Upper lobe of left lung (tissue), 6 donors: ENCODE data around the gene VAV3. TPM values are rescaled to one million over a fixed set of nuclear protein-coding genes. Genes with fewer than 3 reads are reported as not detected.
"Not testable (repeated sequence)": the region's sequence is repeated elsewhere in the genome, so short reads cannot be mapped to it uniquely, and the experiment has no call there.

Source experiments
- ATAC-seq, 2 donors: fragments of 200-7000 bp; cut with Tn5 transposase; one replicate each; pipeline ENCODE4 v1.9.1; 2022; ENCODE audit warnings: mild to moderate bottlenecking in 2 of 2, moderate library complexity in 2 of 2; ENCODE audit not compliant: low FRiP score in 2 of 2
- DNase-seq, 2 donors: peaks; one replicate each; pipeline ENCODE4 v3.0.0-alpha.2; 2019 to 2020
- H3K27ac ChIP-seq, 4 donors: fragments of 200-600 bp; sonication (generic); one replicate each; pipeline ENCODE4 v1.5.1; 2016 to 2019
- H3K27me3 ChIP-seq, 4 donors: fragments of 200-600 bp; sonication (generic); one replicate each; pipeline ENCODE4 v1.5.1; 2017 to 2019
- H3K36me3 ChIP-seq, 4 donors: fragments of 200-600 bp; sonication (generic); one replicate each; pipeline ENCODE4 v1.5.1; 2016 to 2019
- H3K4me1 ChIP-seq, 4 donors: fragments of 200-600 bp; sonication (generic); one replicate each; pipeline ENCODE4 v1.5.1; 2018 to 2019
- H3K4me3 ChIP-seq, 4 donors: fragments of 200-600 bp; sonication (generic); one replicate each; pipeline ENCODE4 v1.5.1; 2017 to 2019; ENCODE audit warnings: mild to moderate bottlenecking in 2 of 4, moderate library complexity in 1 of 4
- H3K9me3 ChIP-seq, 4 donors: fragments of 200-600 bp; sonication (generic); one replicate each; pipeline ENCODE4 v1.5.1; 2018 to 2019
- CTCF ChIP-seq, 6 experiments: fragments of 450-650 bp in 4 of 6; fragments of 200-600 bp in 2 of 6; sonication (generic) in 2 of 6; IDR thresholded peaks; one replicate each; pipeline ENCODE4 v1.5.1; 2016 to 2019; ENCODE audit warnings: antibody characterized with exemption in 6 of 6
- EP300 ChIP-seq, 4 donors: sonication (generic); formaldehyde crosslinking; IDR thresholded peaks; one replicate each; pipeline ENCODE4 v1.5.1; 2017; ENCODE audit warnings: antibody characterized with exemption in 4 of 4, control low read depth in 2 of 4
- POLR2A ChIP-seq, 4 donors: fragments of 450-650 bp; IDR thresholded peaks; one replicate each; pipeline ENCODE4 v1.5.1; 2016 to 2017; ENCODE audit warnings: antibody characterized with exemption in 4 of 4, mild to moderate bottlenecking in 2 of 4
- POLR2AphosphoS5 ChIP-seq, 2 donors: sonication (generic); formaldehyde crosslinking; IDR thresholded peaks; one replicate each; pipeline ENCODE4 v1.5.1; 2017; ENCODE audit warnings: antibody characterized with exemption in 2 of 2
- WGBS, 2 donors: methylation state at CpG; one replicate each; pipeline ENCODE4 v1.1.5; 2017 to 2018; 5-methylcytosine and 5-hydroxymethylcytosine counted together
- total RNA-seq, 6 donors: library from RNA; depleted of rRNA in 4 of 6; stranded (reverse); fragments of >200 nt in 4 of 6; gene quantifications; one replicate each; pipeline versions ENCODE4 v1.1.0 to v1.2.1, GENCODE V29; 2016 to 2021
- donor health status: DM: no; HTN: no; CAD: no; lungs with moderate emphysema.
- donor health status: DM: no; HTN: yes; CAD: no; lungs with severe emphysema.

Gene VAV3
- total RNA-seq, 6 donors from 2014 or later, result 5.9 to 13.6 (median 7.8) TPM

GRCh38 chr1:108009603-108010195 lies 44.7 kb upstream of the VAV3 start:
- Histone ChIP-seq H3K27me3 (no peaks in the 10 kb centered on the region), H3K4me1 (no peaks in the 10 kb centered on the region), H3K4me3 (no peak overlapping the region), H3K36me3 (no peaks in the 10 kb centered on the region), H3K27ac (no peak overlapping the region), H3K9me3 (no peaks in the 10 kb centered on the region)
- TF ChIP-seq EP300 (IDR thresholded peaks at IDR 0.05), result no peak
- no peak for TF ChIP-seq POLR2A (IDR thresholded peaks at IDR 0.05)
- no peak for TF ChIP-seq CTCF (IDR thresholded peaks at IDR 0.05)
- no peak for TF ChIP-seq POLR2AphosphoS5 (IDR thresholded peaks at IDR 0.05)
- DNase-seq (no peak), ATAC-seq (no peak)

- Histone ChIP-seq H3K27me3 (no peaks in the 10 kb centered on the region), H3K27ac (no peak overlapping the region), H3K36me3 (no peaks in the 10 kb centered on the region), H3K4me1 (no peaks in the 10 kb centered on the region), H3K9me3 (no peaks in the 10 kb centered on the region), H3K4me3 (no peak overlapping the region)
- DNase-seq, result no peak
- 79 to 83% methylated on average over 2 of the region's 2 CpGs for WGBS, 2 donors
- ATAC-seq, result no peak
- TF ChIP-seq EP300 (IDR thresholded peaks at IDR 0.05) (no peak), POLR2A (IDR thresholded peaks at IDR 0.05) (no peak), POLR2AphosphoS5 (IDR thresholded peaks at IDR 0.05) (no peak), CTCF (IDR thresholded peaks at IDR 0.05) (no peak)
Measured at GRCh38 chr1:108007531-108007930, 42.6 kb upstream of the VAV3 start.

GRCh38 chr1:108007070-108007469 lies 42.1 kb upstream of the VAV3 start:
- Histone ChIP-seq H3K9me3 (no peaks in the 10 kb centered on the region), H3K4me1 (no peaks in the 10 kb centered on the region), H3K27ac (no peak overlapping the region), H3K27me3 (no peaks in the 10 kb centered on the region), H3K36me3 (no peaks in the 10 kb centered on the region), H3K4me3 (no peak overlapping the region)
- no peak for DNase-seq
- TF ChIP-seq CTCF (IDR thresholded peaks at IDR 0.05), result no peak
- no peak for TF ChIP-seq POLR2AphosphoS5 (IDR thresholded peaks at IDR 0.05)
- no peak for TF ChIP-seq EP300 (IDR thresholded peaks at IDR 0.05)
- TF ChIP-seq POLR2A (IDR thresholded peaks at IDR 0.05), result no peak
- WGBS, 2 donors, result 88 to 92% methylated on average over 1 of the region's 1 CpG
- ATAC-seq, result no peak

GRCh38 chr1:108004919-108005318 lies 39.9 kb upstream of the VAV3 start:
- WGBS, 2 donors, result 89 to 97% methylated on average over 3 of the region's 3 CpGs
- H3K4me3 ChIP-seq, H3K9me3 ChIP-seq, H3K4me1 ChIP-seq, H3K27me3 ChIP-seq, H3K27ac ChIP-seq, ATAC-seq, H3K36me3 ChIP-seq, DNase-seq: not testable (repeated sequence)

- WGBS, 2 donors, result 42 to 80% methylated on average over 1 to 2 of the region's 2 CpGs
- Histone ChIP-seq H3K9me3 (no peaks in the 10 kb centered on the region), H3K4me1 (peaks cover 0 to 6% (median 0%) of the 10 kb centered on the region in 4 donors), H3K36me3 (no peaks in the 10 kb centered on the region), H3K27me3 (no peaks in the 10 kb centered on the region), H3K27ac (no peak overlapping the region), H3K4me3 (no peak overlapping the region)
- ATAC-seq (no peak), DNase-seq (no peak)
- TF ChIP-seq CTCF (IDR thresholded peaks at IDR 0.05), result no peak
- TF ChIP-seq POLR2A (IDR thresholded peaks at IDR 0.05), result no peak
- TF ChIP-seq EP300 (IDR thresholded peaks at IDR 0.05), result no peak
- TF ChIP-seq POLR2AphosphoS5 (IDR thresholded peaks at IDR 0.05), result no peak
Measured at GRCh38 chr1:108000620-108001111, 35.7 kb upstream of the VAV3 start.
